ENCODE results near the gene GART. TPM values are rescaled to one million over a fixed set of nuclear protein-coding genes. Genes with fewer than 3 reads are reported as not detected.
A peak's percentile ranks its signal among the peaks of the same experiment; 100 is the strongest.

The GART gene
- total RNA-seq (2013): 33.6 TPM
- 10 to 100 TPM in 2 of 3 donors, 1 to 10 TPM in 1; 7.4 to 28.6 (median 26.1) TPM for polyA plus RNA-seq
- 13.9 and 22.7 TPM in 2 replicates for polyA minus RNA-seq
- 12.8 to 32.2 (median 21.7) reads per million in 11 experiments for total RNA-seq

DNA sequence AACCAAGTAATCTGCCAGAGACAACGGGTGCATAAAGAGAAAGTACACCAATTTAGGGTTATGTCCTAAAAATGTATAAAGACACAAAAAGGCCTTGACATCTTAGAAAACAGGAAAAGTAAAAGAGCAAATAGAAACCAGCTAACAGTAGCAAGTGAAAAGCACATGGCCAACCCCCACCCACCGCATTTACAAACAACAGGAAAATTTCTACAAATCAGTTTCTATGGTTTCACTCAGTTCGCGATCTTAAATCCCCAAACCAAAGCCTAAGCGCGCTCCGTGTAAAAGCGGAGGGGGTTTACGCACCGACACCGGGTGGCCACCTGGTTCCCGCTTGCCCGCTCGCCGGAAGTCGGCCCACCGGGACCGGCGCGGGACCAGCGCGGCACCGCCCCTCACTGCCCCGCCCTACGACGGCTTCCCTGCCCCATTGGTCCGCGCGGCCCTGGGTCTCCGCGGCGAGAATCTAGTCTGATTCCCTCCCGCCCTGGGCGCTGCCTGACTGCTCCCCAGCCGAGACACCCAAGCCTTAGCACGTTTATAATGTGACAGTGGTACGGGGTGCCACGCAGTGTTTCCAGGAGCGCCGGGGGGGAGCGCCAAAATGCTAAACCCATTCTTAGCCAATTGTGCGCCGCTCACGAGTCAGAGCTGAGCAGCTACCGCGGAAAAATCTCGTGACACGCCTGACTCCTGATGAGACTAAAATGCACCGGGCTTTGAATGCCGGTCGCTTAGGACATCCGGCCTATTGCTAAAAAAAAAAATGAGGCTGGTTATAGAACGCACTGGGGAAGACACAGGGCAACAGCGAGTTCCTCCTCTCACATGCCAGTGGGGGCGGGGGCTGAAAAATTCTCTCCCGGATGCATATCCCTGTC is at the start of gene GART:
Gene GART, minus strand, starts transcription at position 362 of the 884 bp plus-strand sequence. CDS start 2,802 bp downstream, outside the sequence.
- H3K27me3 ChIP-seq (ENCODE audit: control insufficient read depth in 2 of 2, insufficient read depth in 2 of 2, low read length in 2 of 2): no peaks in the 10 kb centered on the region
- H3K36me3 ChIP-seq (replicated peaks in 1 of 2; ENCODE audit: control insufficient read depth in 1 of 2, insufficient read depth in 2 of 2, low read length in 2 of 2): peaks cover under 1 to 32% of the 10 kb centered on the region in 2 donors
- H3K79me2 ChIP-seq (ENCODE audit: insufficient read depth, low read length): peaks cover 85% of the 10 kb centered on the region
- peak within 1 kb of the TSS; percentile 97 for H3K9ac ChIP-seq (ENCODE audit: insufficient read depth, low read length, poor library complexity, severe bottlenecking)
- Mint-ChIP-seq H3K27ac (peak within 1 kb of the TSS; percentile 99 to 100 (median 100)), H3K9me3 (peaks cover 0 to 2% (median 0%) of the 10 kb centered on the region in 7 donors), H3K27me3 (ENCODE audit: low read depth in 3 of 3) (no peaks in the 10 kb centered on the region), H3K4me1 (peaks cover 36% of the 10 kb centered on the region), H3K36me3 (peaks cover 21 to 30% of the 10 kb centered on the region in 2 donors), H3K4me3 (peak within 1 kb of the TSS; percentile 84 to 97)
- no peaks in the 10 kb centered on the region for H3K9me3 ChIP-seq (replicated peaks in 1 of 2; ENCODE audit: control insufficient read depth in 1 of 2, insufficient read depth in 1 of 2, low read length in 2 of 2)
- peak within 1 kb of the TSS; percentile 79 to 89 (median 88) for H3K4me3 ChIP-seq (replicated peaks in 1 of 3; ENCODE audit: low read depth in 2 of 3, low read length in 3 of 3)
- 0% methylated on average over 55 of the region's 56 CpGs for WGBS (ENCODE audit: insufficient coverage)
- H3K4me2 ChIP-seq (replicated peaks; ENCODE audit: extremely low read depth, low read length, poor library complexity, severe bottlenecking): peak within 1 kb of the TSS; percentile 80
- DNase-seq: peak; percentile 66 to 79 (median 66)
- intact Hi-C loops (cut with micrococcal nuclease): loop anchor here (2.0 to 10.0 kb wide), 6 partner anchors 45 to 770 kb away; partner anchors contain the start of genes CRYZL1 (in 2 of the 2), DONSON (in 1 of the 2), ITSN1 (in 1 of the 2) and PAXBP1 (in 1 of the 2)
- TF ChIP-seq, protein P1, sequence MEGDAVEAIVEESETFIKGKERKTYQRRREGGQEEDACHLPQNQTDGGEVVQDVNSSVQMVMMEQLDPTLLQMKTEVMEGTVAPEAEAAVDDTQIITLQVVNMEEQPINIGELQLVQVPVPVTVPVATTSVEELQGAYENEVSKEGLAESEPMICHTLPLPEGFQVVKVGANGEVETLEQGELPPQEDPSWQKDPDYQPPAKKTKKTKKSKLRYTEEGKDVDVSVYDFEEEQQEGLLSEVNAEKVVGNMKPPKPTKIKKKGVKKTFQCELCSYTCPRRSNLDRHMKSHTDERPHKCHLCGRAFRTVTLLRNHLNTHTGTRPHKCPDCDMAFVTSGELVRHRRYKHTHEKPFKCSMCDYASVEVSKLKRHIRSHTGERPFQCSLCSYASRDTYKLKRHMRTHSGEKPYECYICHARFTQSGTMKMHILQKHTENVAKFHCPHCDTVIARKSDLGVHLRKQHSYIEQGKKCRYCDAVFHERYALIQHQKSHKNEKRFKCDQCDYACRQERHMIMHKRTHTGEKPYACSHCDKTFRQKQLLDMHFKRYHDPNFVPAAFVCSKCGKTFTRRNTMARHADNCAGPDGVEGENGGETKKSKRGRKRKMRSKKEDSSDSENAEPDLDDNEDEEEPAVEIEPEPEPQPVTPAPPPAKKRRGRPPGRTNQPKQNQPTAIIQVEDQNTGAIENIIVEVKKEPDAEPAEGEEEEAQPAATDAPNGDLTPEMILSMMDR (IDR thresholded peaks at IDR 0.05): no peak
- H4K20me1 ChIP-seq (ENCODE audit: insufficient read depth, low read length): peaks cover 39% of the 10 kb centered on the region
- H3K27ac ChIP-seq (ENCODE audit: low read depth in 1 of 2, low read length in 2 of 2): peak within 1 kb of the TSS; percentile 98 to 100
- H2AFZ ChIP-seq (ENCODE audit: insufficient read depth, low read depth, low read length, poor library complexity, severe bottlenecking): peak within 1 kb of the TSS; percentile 66
- H3K4me1 ChIP-seq (ENCODE audit: control insufficient read depth in 1 of 2, insufficient read depth in 2 of 2, low read length in 2 of 2): peaks cover 26 to 38% of the 10 kb centered on the region in 2 donors
